HG02885 (cell line): ENCODE data around the gene TEX12.
"Not testable (repeated sequence)": the region's sequence is repeated elsewhere in the genome, so short reads cannot be mapped to it uniquely, and the experiment has no call there.

Source experiments
- ATAC-seq: cut with Tn5 transposase; IDR thresholded peaks from one replicate; pipeline ENCODE4 v1.9.1; 2021; ENCODE audit warnings: mild to moderate bottlenecking; ENCODE audit not compliant: unreplicated experiment, poor library complexity

The TEX12 gene, protein sequence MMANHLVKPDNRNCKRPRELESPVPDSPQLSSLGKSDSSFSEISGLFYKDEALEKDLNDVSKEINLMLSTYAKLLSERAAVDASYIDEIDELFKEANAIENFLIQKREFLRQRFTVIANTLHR

DNA sequence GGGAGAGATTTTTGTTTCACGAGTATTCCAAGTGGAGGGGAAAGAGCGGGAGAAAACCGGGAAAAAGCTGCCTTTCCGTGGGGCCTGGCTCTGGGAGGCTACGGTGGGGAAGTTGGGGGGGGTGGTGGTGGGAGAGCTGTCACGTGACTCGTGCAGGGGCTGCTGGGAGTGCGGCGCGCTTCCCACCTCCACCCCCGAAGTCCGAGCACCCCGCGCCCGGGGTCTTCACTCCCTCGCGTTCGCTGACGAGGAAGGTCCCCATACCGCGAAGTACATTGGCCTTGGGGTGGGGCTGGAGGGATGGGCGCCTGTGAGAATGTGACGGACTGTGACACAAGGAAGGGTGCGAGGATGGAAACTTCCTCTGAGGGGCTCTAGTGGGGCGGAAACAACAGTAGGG is at the start of gene TEX12:
Gene TEX12 (plus strand): TSS at position 228 of the 400 bp plus-strand sequence. CDS start 1,897 bp downstream, outside the sequence.
- no peak for ATAC-seq

DNA sequence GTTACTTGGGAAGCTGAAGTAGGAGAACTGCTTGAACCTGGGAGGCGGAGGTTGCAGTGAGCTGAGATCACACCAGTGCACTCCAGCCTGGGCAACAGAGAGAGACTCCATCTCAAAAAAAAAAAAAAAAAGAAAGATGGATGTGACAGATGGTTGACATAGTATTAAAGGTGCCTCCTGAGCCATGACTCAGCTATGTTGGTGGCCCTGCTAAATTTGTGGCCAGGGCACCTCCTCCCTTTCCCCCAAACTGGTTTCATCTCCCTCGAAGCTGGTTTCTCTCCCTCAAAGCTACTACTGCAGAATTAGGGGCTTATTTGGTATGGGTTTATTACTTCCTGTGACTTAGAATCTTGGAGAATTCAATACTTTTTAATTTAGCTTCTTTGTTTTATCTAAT is 49.0 kb upstream of the TEX12 start:
- no peak for ATAC-seq

DNA sequence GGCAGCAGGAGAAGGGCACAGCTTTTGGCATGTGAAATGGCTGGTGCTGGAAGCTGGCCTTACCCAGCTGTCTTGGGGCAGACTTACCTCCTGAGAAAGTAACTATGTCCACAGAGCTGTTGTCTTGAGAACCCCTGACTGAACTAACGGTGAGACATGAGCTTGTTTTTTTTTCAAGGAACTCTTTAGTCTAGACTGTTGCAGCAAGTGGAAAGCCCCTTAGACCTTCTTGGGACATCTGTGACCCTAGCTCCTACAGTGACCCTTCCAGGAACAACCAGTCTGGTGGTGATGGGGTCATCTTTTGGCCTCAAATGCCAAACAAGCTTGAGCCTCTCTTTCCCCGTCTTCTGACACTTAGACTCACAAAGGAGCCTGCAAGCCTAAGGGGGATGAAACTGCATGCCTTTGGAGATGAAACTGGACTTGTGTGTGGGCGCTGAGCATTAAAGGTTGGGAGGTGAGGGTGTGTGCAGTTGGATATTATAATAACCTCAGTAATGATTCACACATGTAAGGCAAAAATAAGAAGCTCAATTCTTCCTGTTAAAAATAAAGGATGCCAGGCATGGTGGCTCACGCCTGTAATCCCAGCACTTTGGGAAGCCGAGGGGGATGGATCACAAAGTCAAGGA is 45.1 kb upstream of the TEX12 start:
- ATAC-seq: no peak

- no peak for ATAC-seq
Observed at GRCh38 chr11:112123129-112123528, 44.0 kb upstream of the TEX12 start.

- no peak for ATAC-seq
Observed at GRCh38 chr11:112127056-112127455, 40.1 kb upstream of the TEX12 start.

DNA sequence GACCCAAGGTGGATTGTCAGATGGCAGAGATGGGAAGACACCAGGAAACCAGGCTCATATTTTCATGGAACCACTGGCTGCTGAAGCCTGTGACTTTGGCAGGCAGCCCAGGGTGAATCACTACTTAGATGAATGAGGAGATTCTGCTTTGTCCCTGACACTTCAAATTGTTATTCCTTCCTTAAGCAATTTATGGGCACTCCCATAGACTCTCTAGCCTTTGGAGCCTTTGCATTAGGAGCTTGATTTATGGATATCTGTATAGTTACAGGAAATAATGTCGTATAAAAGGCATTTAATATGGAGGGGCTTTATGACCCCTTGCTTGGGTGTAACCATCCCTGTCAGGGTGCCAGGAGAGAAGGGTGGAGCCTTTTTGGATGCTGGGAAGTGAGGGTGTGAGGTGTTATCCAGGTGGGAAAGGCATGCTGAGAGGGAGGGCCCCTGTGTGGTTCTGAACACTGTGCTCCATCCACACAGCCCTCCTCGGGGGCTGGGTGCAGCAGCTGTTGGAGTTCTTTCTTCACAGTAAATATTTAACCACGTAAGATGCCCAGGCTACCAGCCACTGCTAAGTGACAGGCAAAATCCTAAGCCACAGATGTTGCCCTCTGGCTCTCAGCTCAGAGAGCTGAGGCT is 38.6 kb upstream of the TEX12 start:
- no peak for ATAC-seq

DNA sequence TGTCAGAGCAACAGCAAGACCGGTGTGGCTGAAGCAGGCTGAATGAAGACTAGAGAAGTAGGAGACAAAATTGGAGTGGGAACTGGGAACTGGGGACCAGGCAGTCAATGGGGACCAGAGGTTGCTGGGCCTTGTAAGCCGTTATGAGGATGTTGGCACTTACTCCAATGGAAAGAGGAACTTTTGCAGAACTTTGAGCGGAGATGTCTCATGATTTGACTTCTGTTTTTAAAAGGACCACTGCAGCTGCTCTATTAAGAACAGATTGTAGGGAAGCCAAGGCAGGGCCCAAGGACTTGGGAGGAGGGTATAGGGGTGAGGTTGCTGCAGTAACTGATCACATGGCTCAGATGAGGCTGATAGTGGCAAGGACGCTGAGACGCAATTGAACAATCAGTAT is 37.5 kb upstream of the TEX12 start:
- ATAC-seq: no peak

DNA sequence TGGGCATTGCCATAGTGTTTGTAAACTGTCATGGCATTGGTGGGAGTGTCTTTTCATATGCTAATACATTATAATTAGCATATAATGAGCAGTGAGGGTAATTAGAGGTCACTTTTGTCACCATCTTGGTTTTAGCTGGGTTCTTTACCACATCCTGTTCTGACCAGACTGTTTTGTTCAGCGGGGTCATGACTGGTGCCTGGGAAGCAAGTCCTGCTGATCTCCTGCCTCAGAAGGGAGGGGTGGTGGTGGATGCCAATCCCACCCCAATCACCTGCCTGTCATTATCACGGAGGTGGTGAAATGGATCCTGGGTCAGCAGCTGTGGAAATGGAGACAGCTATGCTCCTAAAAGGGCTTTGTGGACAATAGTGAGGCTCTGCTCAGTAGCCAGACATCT is 34.4 kb upstream of the TEX12 start:
- no peak for ATAC-seq

DNA sequence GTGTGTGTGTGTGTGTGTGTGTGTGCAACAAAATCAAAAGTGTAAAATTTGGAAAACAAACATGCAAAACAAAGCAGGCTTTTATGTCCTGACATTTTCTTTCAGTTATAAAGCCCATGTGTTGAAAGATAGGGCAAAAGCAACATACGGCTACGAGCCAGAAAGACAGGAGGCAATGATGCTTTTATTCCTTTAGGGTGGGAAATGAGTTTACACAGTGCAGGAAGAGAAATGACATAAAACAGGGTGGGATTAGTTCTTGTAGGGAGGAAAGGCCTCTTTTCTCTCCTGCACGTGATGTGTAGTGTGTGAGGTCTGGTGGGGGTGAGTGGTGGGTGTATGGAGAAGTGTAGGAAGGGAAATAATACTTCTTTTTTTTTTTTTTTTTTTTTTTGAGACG is 32.7 kb upstream of the TEX12 start:
- no peak for ATAC-seq

- ATAC-seq: no peak
Observed at GRCh38 chr11:112143597-112143996, 23.6 kb upstream of the TEX12 start.

DNA sequence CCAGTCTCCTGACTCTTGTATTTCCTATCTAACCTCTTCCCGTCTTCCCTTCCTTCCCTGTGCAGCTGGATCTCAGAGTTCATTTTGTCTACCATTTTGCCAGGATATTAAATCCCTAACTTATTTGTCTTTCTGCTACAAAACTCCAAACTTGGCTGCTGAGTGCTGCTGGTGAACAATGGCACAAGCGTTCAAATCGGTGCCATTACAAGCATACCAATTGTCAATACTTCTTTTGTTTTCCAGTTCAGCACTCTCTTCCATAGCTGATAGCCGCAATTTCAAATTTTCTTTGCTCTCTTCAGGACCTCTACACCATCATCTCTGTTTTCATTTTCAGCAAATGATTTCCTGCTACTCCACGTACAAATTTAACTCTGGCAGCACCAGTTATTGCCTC is 16.7 kb upstream of the TEX12 start:
- ATAC-seq: no peak

GRCh38 chr11:112156153-112156955 is 10.8 kb upstream of the TEX12 start:
- ATAC-seq: no peak

GRCh38 chr11:112156956-112157766 is 10.0 kb upstream of the TEX12 start:
- no peak for ATAC-seq

- ATAC-seq: no peak
Observed at GRCh38 chr11:112159098-112160065, 7.8 kb upstream of the TEX12 start.

GRCh38 chr11:112160091-112160848 is 6.9 kb upstream of the TEX12 start:
- no peak for ATAC-seq

GRCh38 chr11:112161012-112161411 is 6.2 kb upstream of the TEX12 start:
- ATAC-seq: no peak

- ATAC-seq: not testable (repeated sequence)
Observed at GRCh38 chr11:112162200-112162599, 5.0 kb upstream of the TEX12 start.

DNA sequence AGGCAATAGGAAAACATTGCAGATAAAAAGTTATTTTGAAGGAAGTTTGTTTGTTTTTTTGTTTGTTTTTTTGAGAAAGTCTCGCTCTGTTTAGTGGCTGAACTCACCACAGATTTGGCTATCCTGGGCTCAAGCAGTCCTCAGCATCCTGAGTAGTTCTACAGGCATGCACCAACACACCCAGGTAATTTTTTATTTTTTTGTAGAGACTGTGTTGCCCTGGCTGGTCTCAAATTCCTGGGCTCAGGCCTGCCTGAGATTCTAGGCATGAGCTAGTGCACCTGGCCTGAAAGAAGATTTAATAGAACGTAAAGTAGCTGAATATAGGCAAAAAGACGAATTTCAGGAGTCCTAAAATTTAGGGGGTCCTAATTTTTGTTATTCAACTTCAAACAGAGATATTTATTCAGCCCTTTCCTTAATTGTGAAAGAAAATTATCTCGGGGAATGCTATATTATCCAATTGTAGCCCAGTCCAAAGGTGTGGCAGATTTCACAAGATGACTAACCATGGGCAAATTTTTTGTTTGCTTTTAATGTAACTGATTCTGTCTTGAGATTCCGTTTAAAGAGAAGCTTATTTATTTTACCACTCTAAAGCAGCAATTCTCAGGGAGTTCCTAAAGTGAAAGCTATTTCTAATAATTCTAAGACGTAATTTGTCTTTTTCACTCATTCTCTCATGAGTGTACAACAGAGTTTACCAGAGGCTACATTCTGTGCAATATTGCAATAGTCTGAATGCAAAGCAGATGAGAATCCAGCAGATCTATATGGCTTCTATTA is 4.2 kb upstream of the TEX12 start:
- ATAC-seq: no peak
